Measurements from ENCODE around the gene NGDN.

The NGDN gene

GRCh38 chr14:23518709-23519108, 49.2 kb downstream of the NGDN start:
- in situ Hi-C loops (cut with MboI; ENCODE audit: low sequenced_read_pairs): no loop called here

- in situ Hi-C loops (cut with MboI; ENCODE audit: low sequenced_read_pairs): no loop called here
Observed at GRCh38 chr14:23520899-23521533, 51.5 kb downstream of the NGDN start.

GRCh38 chr14:23521785-23522640, 52.5 kb downstream of the NGDN start:
- in situ Hi-C loops (cut with MboI; ENCODE audit: low sequenced_read_pairs): no loop called here

GRCh38 chr14:23522643-23523198, 53.2 kb downstream of the NGDN start:
- in situ Hi-C loops (cut with MboI; ENCODE audit: low sequenced_read_pairs): no loop called here

GRCh38 chr14:23523229-23524016, 53.9 kb downstream of the NGDN start:
- in situ Hi-C loops (cut with MboI; ENCODE audit: low sequenced_read_pairs): no loop called here

- in situ Hi-C loops (cut with MboI; ENCODE audit: low sequenced_read_pairs): no loop called here
Observed at GRCh38 chr14:23524954-23525353, 55.5 kb downstream of the NGDN start.

- in situ Hi-C loops (cut with MboI; ENCODE audit: low sequenced_read_pairs): no loop called here
Observed at GRCh38 chr14:23525611-23526010, 56.1 kb downstream of the NGDN start.
